AG04449 (cell line): ENCODE measurements around the gene AK1.
"Not testable (repeated sequence)": the region's sequence is repeated elsewhere in the genome, so short reads cannot be mapped to it uniquely, and the experiment has no call there.

ENCODE experiments used
- CTCF ChIA-PET: fragments of 350-600 bp; formaldehyde crosslinking; extraction: SDS; loops from one replicate; lab custom pipeline; 2021; ENCODE audit warnings: antibody characterized with exemption; lab: Yijun Ruan, JAX
- POLR2A ChIA-PET: fragments of 400-600, 350-600 bp; formaldehyde crosslinking; extraction: SDS; loops from one replicate; lab custom pipeline; 2020; ENCODE audit warnings: antibody characterized with exemption, inconsistent platforms; lab: Yijun Ruan, JAX
- DNase-seq: peaks from one replicate; pipeline ENCODE4 v3.0.0-alpha.2; 2010; ENCODE audit warnings: low read depth, low spot score
- H3K4me3 ChIP-seq: 2 replicates; pipeline ENCODE4 v1.5.1; 2011; ENCODE audit warnings: low read depth, mild to moderate bottlenecking, control low read depth, low read length
- CTCF ChIP-seq: IDR thresholded peaks from one replicate; pipeline ENCODE4 v1.5.1; 2011; ENCODE audit warnings: mild to moderate bottlenecking, moderate library complexity, low read length, control low read depth, inconsistent platforms; ENCODE audit not compliant: insufficient read depth; ENCODE audit errors: missing control alignments

Gene AK1

GRCh38 chr9:127847833-127848755 lies 29.4 kb downstream of the AK1 start:
- ChIA-PET CTCF (interaction anchor here (1.4 kb wide), 1 partner anchor 10 kb away, joined by 5 read pairs; no protein-coding TSS in a partner anchor), POLR2A (no interaction called here)
- no peak for DNase-seq
- no peak overlapping the region for H3K4me3 ChIP-seq
- TF ChIP-seq CTCF: no peak

- ChIA-PET POLR2A (no interaction called here), CTCF (interaction anchor here (1.4 kb wide), 1 partner anchor 9 kb away, joined by 5 read pairs; no protein-coding TSS in a partner anchor)
- no peak for TF ChIP-seq CTCF
- H3K4me3 ChIP-seq: no peak overlapping the region
- DNase-seq: no peak
These were observed 30.3 kb downstream of the AK1 start for GRCh38 chr9:127847178-127847510.

- POLR2A ChIA-PET: no interaction called here
- CTCF ChIA-PET: interaction anchor here (1.2 to 2.7 kb wide), 3 partner anchors 8 to 111 kb away, joined by 5 to 12 read pairs (median 5); partner anchors contain the start of gene TOR2A
These were observed 30.9 kb downstream of the AK1 start for GRCh38 chr9:127846443-127847177.

GRCh38 chr9:127845619-127846018 lies 31.9 kb downstream of the AK1 start:
- DNase-seq, H3K4me3 ChIP-seq, POLR2A ChIA-PET: not testable (repeated sequence)
- CTCF ChIA-PET: interaction anchor here (0.9 to 2.7 kb wide), 4 partner anchors 9 to 110 kb away, joined by 3 to 12 read pairs (median 8); partner anchors contain the start of genes ENG and TOR2A

More at GRCh38 chr9:127846443-127847177, 30.9 kb downstream of the AK1 start:
- no peak overlapping the region for H3K4me3 ChIP-seq
- no peak for DNase-seq
- TF ChIP-seq CTCF: no peak

GRCh38 chr9:127844821-127845359 lies 32.6 kb downstream of the AK1 start:
- TF ChIP-seq CTCF: no peak
- POLR2A ChIA-PET: no interaction called here
- no peak for DNase-seq
- CTCF ChIA-PET: interaction anchor here (0.7 to 2.7 kb wide), 6 partner anchors 9 to 110 kb away, joined by 3 to 12 read pairs (median 4); partner anchors contain the start of genes ENG and TOR2A
- H3K4me3 ChIP-seq: no peak overlapping the region

GRCh38 chr9:127841087-127841835 lies 36.2 kb downstream of the AK1 start:
- CTCF ChIA-PET: interaction anchor here (0.6 kb wide), 1 partner anchor 257 kb away, joined by 3 read pairs; no protein-coding TSS in a partner anchor
- DNase-seq: no peak
- no peak for TF ChIP-seq CTCF
- POLR2A ChIA-PET: no interaction called here
- H3K4me3 ChIP-seq: no peak overlapping the region
